Uterus (tissue), 2 donors: Measurements from ENCODE around the gene CD53.

Experiments
- CTCF ChIP-seq, 4 experiments: fragments of 200-600 bp in 2 of 4; fragments of 450-650 bp in 2 of 4; sonication (generic) in 2 of 4; IDR thresholded peaks; one replicate each; pipeline ENCODE4 v1.5.1; 2016 to 2019; ENCODE audit warnings: antibody characterized with exemption in 4 of 4, mild to moderate bottlenecking in 2 of 4, moderate library complexity in 1 of 4
- POLR2A ChIP-seq, 2 donors: fragments of 450-650 bp; IDR thresholded peaks; one replicate each; pipeline ENCODE4 v1.6.1; 2016; ENCODE audit warnings: antibody characterized with exemption in 2 of 2, mild to moderate bottlenecking in 1 of 2, moderate library complexity in 1 of 2

DNA sequence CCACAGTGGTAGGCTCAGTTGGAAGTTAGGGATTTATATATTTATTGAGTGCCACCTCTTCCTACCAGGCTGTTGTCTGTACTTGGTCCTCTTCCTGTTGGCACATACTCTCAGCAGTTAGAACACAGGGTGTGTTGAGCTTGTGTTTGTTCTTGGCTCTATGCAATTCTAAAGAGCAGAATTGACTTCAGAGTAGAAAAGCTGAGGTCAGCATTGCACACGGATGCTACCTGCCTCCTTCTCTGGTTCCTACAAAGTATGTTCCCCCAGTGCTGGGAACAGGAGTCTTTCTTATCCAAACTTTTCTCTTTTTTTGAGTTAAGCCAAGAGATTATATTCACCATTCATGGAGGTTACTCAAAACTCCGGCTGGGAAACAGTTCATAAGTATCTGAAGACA is 16.5 kb upstream of the CD53 start:
- TF ChIP-seq CTCF (IDR thresholded peaks at IDR 0.05) = no peak
- TF ChIP-seq POLR2A (IDR thresholded peaks at IDR 0.05) = no peak
